IPS-NIHi11 (cell line): Measurements from ENCODE around the gene HNRNPU.
A peak's percentile ranks its signal among the peaks of the same experiment; 100 is the strongest.

Experiments
- DNase-seq: peaks from one replicate; pipeline ENCODE4 v3.0.0; 2012; ENCODE audit warnings: mixed read lengths, low spot score

The HNRNPU gene

GRCh38 chr1:244802041-244802440, 62.3 kb downstream of the HNRNPU start:
- no peak for DNase-seq

GRCh38 chr1:244801246-244801645, 63.1 kb downstream of the HNRNPU start:
- peak; percentile 65 for DNase-seq

GRCh38 chr1:244800821-244801220, 63.5 kb downstream of the HNRNPU start:
- no peak for DNase-seq
